Fibroblast of mammary gland (primary cell): Measurements from ENCODE around the gene CLSTN1.
"Not testable (repeated sequence)": the region's sequence is repeated elsewhere in the genome, so short reads cannot be mapped to it uniquely, and the experiment has no call there.

Experiments used
- DNase-seq: peaks from one replicate; pipeline ENCODE4 v3.0.0-alpha.2; 2010; ENCODE audit warnings: low read depth
- H3K4me3 ChIP-seq: 2 replicates; pipeline ENCODE4 v1.5.1; 2011; ENCODE audit warnings: low read depth, mild to moderate bottlenecking, low read length, moderate library complexity; ENCODE audit not compliant: control insufficient read depth
- TF ChIP-seq, protein P1 (sequence below): conservative IDR thresholded peaks from 2 replicates; pipeline ENCODE4 v1.5.1; 2011; ENCODE audit warnings: low read depth, low read length, inconsistent platforms; ENCODE audit not compliant: control insufficient read depth, insufficient read depth

Gene CLSTN1

DNA sequence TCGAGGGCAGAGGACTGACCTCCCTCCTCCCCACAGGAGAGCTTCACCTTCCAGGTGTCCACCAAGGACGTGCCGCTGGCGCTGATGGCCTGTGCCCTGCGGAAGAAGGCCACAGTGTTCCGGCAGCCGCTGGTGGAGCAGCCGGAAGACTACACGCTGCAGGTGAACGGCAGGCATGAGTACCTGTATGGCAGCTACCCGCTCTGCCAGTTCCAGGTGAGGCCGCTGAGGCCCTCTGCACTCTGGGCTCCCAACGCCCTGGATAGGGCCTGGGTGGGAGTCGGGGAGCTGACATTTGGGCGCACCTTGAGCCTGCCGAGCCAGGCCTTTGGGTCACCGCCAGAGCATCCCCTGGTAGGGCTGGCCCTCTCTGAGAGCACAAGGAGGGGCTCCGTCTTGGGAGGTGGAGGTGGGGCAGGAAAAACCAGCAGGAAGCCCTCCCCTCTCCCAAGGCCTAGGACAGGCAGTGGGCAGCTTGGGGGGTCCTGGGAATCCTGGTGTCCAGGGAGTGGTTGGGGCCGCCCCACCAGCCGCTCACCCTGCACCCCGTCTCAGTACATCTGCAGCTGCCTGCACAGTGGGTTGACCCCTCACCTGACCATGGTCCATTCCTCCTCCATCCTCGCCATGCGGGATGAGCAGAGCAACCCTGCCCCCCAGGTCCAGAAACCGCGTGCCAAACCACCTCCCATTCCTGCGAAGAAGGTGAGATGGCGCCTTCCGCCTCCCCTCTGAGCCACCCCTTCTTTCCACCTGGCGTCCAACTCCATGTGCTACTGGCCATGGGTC, 107.2 kb downstream of the CLSTN1 start:
- H3K4me3 ChIP-seq = no peak overlapping the region
- no peak for DNase-seq
- TF ChIP-seq, protein P1, sequence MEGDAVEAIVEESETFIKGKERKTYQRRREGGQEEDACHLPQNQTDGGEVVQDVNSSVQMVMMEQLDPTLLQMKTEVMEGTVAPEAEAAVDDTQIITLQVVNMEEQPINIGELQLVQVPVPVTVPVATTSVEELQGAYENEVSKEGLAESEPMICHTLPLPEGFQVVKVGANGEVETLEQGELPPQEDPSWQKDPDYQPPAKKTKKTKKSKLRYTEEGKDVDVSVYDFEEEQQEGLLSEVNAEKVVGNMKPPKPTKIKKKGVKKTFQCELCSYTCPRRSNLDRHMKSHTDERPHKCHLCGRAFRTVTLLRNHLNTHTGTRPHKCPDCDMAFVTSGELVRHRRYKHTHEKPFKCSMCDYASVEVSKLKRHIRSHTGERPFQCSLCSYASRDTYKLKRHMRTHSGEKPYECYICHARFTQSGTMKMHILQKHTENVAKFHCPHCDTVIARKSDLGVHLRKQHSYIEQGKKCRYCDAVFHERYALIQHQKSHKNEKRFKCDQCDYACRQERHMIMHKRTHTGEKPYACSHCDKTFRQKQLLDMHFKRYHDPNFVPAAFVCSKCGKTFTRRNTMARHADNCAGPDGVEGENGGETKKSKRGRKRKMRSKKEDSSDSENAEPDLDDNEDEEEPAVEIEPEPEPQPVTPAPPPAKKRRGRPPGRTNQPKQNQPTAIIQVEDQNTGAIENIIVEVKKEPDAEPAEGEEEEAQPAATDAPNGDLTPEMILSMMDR = no peak

DNA sequence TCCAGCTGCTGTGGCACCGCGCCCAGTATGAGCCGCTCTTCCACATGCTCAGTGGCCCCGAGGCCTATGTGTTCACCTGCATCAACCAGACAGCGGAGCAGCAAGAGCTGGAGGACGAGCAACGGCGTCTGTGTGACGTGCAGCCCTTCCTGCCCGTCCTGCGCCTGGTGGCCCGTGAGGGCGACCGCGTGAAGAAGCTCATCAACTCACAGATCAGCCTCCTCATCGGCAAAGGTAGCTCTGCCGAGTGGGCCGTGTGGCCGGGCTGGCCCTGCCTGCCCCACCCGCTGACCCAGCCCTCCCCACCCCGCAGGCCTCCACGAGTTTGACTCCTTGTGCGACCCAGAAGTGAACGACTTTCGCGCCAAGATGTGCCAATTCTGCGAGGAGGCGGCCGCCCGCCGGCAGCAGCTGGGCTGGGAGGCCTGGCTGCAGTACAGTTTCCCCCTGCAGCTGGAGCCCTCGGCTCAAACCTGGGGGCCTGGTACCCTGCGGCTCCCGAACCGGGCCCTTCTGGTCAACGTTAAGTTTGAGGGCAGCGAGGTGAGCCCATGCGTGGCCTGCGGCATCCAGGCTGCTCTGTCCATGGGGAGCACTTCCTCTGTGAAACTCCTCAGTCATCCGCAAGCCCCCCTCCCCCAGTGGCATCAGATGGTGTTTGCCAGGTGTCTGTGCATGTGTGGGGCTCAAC, 108.1 kb downstream of the CLSTN1 start:
- TF ChIP-seq, protein P1 = no peak
- no peak for DNase-seq
- H3K4me3 ChIP-seq = no peak overlapping the region

DNA sequence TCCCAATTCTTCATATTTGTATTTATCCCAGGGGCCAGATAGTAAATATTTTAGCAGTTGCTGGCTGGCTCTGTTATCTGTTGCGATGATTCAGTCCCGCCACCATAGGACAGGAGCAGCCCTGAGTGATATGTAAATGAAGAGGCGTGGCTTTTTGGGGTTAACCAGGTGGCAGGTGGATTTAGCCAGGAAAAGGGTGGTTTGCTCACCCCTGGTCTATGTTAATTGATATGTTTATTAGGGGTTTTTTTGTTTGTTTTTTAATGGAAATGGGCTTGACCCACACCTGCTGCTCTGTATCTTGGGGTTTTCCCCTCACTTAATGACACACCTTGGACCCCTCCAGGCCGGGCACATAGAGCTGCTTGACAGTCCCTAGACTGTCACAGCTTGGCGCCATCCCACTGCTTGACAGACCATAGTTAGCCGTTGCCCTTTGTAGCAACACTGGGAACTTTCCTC, 109.5 kb downstream of the CLSTN1 start:
- DNase-seq = no peak

DNA sequence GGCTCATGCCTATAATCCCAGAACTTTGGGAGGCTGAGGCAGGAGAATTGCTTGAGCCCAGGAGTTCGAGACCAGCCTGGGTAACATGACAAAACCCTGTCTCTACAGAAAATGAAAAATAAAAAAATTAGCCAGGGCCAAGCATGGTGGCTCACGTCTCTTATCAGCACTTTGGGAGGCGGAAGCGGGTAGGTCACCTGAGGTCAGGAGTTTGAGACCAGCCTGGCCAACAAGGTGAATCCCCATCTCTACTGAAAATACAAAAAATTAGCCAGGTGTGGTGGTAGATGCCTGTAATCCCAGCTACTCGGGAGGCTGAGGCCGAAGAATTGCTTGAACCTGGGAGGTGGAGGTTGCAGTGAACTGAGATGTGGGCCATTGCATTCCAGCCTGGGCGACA, 111.0 kb downstream of the CLSTN1 start:
- H3K4me3 ChIP-seq, DNase-seq: not testable (repeated sequence)

More for the DNA sequence above, 109.5 kb downstream of the CLSTN1 start:
- H3K4me3 ChIP-seq = no peak overlapping the region
- TF ChIP-seq, protein P1 = no peak

DNA sequence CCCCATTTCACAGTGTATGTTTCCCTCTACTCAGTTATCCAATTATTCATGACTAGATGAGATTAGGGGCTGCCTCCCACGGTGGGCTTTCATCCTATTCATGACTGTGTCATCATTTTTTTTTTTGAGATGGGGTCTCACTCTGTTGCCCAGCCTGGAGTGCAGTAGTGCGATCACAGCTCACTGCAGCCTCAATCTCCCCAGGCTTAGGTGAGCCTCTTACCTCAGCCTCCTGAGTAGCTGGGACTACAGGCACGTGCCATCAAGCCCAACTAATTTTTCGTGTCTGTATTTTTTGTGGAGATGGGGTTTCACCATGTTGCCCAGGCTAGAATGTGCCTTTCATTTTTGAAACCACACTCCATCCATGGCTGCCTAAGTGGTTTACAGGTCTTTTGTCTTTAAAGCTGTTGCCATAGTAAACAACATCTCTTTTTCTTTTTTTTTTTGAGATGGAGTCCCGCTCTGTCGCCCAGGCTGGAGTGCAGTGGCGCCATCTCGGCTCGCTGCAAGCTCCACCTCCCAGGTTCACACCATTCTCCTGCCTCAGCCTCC, 112.2 kb downstream of the CLSTN1 start:
- TF ChIP-seq, protein P1 = no peak
- no peak for DNase-seq
- H3K4me3 ChIP-seq = no peak overlapping the region

DNA sequence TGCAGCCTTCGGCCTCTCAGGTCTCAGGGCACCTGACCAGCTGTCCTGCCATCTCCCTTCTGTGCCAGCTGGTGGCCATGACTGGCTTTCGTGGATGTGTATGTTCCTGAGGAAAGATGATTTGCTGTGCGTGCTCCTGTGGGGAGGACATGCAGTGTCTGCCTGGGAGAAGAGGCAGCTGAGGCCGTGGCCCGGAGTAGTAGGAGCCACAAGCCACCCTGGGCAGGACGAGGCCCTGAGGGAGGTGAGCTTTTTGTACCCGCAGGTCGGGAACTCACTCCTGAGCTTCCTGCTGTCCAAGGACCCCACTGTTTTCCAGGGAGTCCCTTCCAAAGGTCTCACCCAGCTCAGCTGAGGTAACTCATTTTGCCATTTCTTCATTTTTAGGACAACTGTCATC, 113.7 kb downstream of the CLSTN1 start:
- DNase-seq = no peak
- TF ChIP-seq, protein P1 = no peak
- no peak overlapping the region for H3K4me3 ChIP-seq

DNA sequence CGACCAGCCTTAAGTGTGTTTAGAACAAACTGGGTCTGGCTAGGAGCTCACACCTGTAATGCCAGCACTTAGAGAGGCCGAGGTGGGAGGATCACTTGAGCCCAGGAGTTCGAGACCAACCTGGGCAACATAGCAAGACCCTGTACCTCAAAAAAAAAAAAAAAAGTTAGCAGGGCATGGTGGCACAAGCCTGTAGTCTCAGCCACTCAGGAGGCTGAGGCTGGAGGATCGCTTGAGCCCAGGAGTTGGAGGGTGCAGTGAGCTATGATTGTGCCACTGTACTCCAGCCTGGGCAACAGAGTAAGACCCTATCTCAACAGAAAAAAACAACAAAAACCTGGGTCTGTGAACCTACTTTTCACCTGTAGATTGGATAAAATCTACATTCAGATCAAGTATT, 117.6 kb downstream of the CLSTN1 start:
- TF ChIP-seq, protein P1 = no peak
- DNase-seq = no peak
- no peak overlapping the region for H3K4me3 ChIP-seq
